Raji (cell line): Measurements from ENCODE around the gene DNAH11.

Experiments used
- POLR2A ChIP-seq: IDR thresholded peaks from 2 replicates; pipeline ENCODE4 v1.6.1; 2011; ENCODE audit warnings: low read depth, low read length, control low read depth; ENCODE audit not compliant: insufficient read depth

Gene DNAH11

DNA sequence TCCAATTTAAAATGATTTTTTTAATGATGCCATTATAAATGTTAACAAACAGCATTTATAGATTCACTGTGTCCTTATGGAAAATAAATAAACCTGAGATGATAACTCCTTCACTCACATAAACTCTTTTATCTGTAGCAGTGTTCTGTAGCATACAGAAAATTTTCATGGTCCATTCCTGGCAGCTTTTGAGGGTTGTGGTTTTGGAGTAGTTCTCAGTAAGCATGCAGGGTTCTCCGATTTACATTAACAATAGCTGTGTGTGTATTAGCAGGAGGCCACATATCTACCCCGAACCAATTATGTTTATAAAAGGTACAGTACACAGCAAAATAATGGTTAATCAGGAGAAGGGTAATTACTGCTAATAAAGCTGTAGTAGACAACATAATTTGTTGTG is 240.2 kb downstream of the DNAH11 start:
- TF ChIP-seq POLR2A: no peak

- no peak for TF ChIP-seq POLR2A
These were observed 242.2 kb downstream of the DNAH11 start for GRCh38 chr7:21784989-21785388.

DNA sequence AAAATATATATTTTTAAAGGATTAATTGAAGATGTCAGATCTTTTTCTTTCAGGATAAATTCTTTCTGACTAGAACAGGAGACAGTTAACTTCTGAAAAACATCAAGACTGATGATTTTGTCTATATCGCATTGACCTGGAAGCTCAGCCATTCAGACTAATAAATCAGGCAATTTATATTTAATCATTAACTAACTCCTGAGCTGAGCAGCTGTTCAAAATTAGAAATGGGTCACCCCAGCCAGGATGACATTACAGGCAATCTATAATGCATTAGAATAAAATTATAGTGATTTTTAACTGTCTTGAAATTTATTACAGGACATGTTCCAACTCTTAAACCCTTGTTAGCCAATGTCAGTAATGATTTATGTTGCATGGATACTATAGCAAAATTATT is 263.0 kb downstream of the DNAH11 start:
- no peak for TF ChIP-seq POLR2A

DNA sequence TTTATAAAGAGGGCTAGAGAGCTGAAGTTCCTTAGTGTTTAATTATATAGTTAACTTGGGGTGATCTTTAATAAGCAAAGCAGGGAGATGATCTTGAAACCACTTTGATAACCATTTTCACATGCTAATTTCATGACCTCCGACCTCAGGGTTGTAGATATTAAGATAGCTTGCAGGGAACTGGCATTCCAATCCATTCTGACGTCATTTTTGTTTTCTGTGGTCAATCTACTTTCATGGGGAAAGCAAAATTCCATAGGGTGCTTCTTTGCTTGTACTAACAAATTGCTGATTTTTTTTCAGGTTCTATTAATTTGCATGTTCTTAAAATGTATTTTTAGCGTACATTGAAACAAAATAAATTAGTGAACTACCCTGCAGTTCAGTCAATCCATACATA is 263.5 kb downstream of the DNAH11 start:
- TF ChIP-seq POLR2A: no peak

- no peak for TF ChIP-seq POLR2A
These were observed 276.2 kb downstream of the DNAH11 start for GRCh38 chr7:21819048-21819447.

DNA sequence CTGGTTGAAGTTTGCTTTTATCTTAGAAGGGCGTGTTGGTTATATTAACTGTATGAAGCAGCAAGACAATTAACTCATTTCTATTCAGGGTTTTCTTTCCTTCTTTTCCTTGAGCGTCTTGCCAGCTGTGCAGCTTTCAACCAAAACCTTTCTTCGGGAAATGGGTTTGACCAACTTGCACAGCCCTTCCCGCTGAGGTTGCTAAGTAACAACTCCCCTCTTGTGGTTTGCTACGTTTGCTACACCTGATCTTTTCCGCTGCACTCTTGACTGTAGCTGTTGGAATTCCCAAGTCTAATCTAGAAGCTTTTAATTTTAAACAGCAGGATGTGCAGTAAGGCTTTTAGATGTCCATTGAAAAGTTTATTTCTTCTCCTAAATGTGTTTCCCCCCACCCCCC is 286.0 kb downstream of the DNAH11 start:
- no peak for TF ChIP-seq POLR2A

DNA sequence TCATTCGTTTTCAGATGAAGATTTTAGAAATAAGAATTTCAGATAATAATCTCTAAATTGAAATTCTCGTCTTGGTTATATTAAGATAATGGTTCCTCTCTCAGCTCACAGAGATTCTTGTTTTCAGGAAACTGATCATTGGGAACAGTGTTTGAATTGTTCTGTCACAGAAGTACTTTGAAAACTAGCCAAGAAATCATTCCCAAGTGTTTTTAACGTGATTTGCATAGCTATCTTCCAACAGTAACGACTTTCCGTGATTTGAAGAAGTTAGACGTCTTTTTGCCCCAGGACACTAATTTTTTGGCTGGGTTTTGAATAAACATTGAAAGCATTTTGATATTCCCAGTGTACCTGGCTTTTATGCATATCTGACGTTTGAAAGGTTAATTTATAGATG is 286.9 kb downstream of the DNAH11 start:
- no peak for TF ChIP-seq POLR2A

GRCh38 chr7:21844742-21845141 is 301.9 kb downstream of the DNAH11 start:
- TF ChIP-seq POLR2A: no peak

- TF ChIP-seq POLR2A: no peak
These were observed 307.9 kb downstream of the DNAH11 start for GRCh38 chr7:21850531-21851285.

DNA sequence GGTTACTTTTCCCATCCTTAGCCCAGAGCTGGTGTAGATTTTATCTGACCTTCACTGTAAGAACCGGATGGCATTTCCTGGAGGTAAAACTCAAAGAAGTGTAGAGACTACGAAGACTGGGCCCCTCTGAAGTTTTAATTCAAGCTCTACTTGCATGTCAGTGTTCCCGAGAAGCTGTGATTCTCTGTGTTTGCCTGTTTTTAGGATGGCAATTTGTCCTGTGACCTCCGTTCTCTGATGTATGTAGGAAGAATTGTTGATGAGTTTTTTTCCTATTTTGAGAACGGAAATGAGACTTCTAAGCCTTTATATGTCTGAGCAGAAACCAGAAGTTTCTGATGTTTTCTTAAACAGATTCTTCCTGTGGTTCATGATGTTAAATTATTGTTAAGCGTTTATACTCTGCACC is 308.7 kb downstream of the DNAH11 start:
- TF ChIP-seq POLR2A: no peak

- TF ChIP-seq POLR2A: no peak
These were observed 323.9 kb downstream of the DNAH11 start for GRCh38 chr7:21866731-21867130.

- TF ChIP-seq POLR2A: no peak
These were observed 324.4 kb downstream of the DNAH11 start for GRCh38 chr7:21867226-21867625.

DNA sequence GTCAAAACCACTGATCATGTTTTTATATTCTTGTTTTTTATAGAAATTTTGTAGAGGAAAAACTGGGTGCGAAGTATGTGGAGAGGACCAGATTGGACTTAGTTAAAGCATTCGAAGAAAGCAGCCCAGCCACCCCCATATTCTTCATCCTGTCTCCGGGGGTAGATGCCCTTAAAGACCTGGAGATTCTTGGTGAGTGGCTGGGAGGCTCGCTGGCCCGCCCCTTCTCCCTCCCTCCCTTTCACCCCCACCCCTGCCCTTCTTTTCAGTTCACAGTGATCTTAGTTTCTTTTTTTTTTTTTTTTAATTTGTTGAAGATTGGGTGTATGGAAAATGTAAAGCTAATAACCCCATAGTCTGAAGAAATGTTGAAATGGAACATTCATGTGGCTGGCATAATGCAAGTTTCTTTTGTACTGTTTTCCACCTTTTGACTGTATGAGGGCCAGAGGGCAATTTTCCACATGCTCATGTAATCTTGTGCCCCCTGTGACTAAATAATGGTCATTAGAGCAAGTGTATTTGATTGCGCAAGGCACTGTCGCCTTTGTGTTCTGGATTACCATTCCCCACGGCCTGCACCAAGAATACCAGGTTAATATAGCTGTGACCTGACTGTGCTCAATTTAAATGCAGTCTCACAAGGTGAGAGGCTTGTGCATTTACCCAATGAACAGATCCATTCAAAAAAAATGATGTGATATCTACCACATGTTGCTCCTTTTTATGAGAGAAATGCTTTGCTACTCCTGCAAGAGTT is 325.2 kb downstream of the DNAH11 start:
- TF ChIP-seq POLR2A: no peak

GRCh38 chr7:21868576-21868850 is 325.7 kb downstream of the DNAH11 start:
- no peak for TF ChIP-seq POLR2A

- TF ChIP-seq POLR2A: no peak
These were observed 327.1 kb downstream of the DNAH11 start for GRCh38 chr7:21869785-21870402.

DNA sequence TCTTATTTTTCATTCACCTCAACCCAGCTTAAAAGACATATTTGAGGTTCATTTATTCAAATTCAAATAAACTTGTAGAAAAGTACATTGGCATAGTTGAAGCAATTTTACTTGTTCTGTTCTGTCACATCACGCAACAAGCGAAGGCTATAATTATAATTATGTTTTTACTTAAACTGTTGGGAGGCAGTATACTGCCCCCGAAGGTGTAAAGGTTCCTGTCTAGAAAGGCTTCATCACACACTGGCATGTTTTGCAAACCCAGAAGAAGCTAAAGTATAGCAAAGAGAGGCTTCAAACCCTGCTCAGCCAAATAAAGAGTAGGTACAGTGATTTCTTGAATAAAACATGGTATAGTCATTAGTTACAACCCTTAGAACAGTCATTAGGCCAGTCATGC is 340.2 kb downstream of the DNAH11 start:
- no peak for TF ChIP-seq POLR2A
